GM10847 (cell line): ENCODE data around the gene EDEM1.

Experiments
- POLR2A ChIP-seq: IDR thresholded peaks from 2 replicates; pipeline ENCODE4 v1.6.1; 2011; ENCODE audit not compliant: insufficient read length; ENCODE audit errors: extremely low read depth

EDEM1 gene

DNA sequence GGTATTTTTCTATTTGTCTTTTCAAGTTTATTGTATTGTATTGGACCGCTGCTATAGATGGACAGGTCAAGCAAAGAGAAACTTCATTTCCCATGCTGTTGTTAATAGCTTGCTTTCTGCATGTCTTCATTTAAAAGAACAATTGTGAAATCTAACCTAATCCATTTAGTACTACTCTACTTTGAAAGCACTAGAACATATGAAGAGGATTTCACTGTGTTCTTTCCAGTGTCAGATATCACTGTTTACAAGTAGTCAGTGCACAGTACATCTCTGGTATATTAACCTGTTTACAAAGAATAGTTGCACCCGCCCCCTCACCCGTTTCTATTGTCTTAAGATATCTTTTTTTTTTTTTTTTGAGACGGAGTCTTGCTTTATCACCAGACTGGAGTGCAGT, 21.8 kb upstream of the EDEM1 start:
- no peak for TF ChIP-seq POLR2A

DNA sequence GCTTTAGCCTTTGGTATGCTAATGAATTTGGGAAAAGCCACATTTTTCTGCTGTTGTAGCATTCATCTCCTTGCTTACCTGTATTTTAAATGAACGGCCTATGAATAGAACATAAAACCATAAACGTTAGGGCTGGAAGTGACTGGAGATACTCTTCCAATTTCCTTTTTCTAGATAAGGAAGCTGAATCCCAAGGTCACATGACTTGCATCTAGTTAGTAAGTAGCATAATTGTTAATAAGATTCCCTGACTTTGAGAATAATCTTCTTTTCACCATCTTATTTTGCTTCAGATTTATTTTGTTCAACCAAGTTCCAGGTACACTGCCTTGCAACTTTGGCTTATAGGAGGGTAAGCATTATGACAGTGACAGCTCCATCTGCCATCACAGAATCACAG, 20.7 kb upstream of the EDEM1 start:
- no peak for TF ChIP-seq POLR2A

DNA sequence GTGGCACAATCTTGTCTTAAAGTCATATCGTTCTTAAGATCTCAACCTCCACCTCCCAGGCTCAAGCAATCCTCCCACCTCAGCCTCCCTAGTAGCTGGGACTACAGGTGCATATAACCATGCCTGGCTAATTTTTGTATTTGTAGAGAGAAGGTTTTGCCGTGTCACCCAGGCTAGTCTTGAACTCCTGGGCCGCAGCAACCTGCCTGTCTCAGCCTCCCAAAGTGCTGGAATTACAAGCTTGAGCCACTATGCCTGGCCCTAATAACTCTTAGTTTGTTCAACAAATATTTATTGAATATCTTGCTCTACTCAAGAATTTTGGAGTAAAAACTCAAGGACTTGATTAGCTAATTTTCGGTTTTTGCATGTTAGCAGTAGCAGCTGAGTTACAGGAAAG, 19.4 kb upstream of the EDEM1 start:
- TF ChIP-seq POLR2A, result no peak

DNA sequence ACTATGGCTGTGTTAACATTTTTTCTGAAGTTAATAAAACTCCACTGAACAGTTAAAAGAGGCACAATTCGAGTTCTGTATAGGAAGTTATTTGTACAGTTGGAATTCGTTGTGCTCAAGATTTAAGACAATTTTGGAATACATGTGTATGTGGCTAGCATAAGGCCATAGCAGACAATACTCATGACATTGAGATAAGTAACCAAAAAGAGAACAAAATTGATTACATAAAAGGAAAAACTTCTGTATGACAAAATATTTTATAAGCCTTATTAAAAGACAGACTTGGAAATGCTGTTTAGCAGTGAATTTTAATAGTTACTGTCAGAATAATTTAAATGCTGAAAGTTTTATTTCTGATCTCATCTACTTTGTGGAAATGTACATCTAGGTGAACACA, 17.7 kb upstream of the EDEM1 start:
- no peak for TF ChIP-seq POLR2A

DNA sequence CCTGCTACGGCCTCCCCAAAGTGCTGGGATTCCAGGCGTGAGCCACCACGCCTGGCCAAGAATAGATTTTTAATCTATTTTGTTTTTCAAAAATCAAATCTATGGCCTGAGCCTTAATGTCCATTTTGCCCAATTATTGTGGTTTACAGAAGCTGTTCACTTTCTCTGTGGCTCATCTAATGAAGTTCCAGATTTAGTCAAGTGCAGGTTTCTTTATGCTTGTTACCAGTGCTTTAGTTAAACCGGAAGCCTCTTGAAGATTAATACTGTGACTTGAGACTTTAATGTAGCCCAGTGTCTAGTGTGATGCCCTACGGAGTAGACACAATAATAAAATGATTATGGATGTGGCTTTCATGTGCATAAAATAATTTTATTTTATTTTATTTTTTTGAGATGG, 16.5 kb upstream of the EDEM1 start:
- TF ChIP-seq POLR2A, result no peak

DNA sequence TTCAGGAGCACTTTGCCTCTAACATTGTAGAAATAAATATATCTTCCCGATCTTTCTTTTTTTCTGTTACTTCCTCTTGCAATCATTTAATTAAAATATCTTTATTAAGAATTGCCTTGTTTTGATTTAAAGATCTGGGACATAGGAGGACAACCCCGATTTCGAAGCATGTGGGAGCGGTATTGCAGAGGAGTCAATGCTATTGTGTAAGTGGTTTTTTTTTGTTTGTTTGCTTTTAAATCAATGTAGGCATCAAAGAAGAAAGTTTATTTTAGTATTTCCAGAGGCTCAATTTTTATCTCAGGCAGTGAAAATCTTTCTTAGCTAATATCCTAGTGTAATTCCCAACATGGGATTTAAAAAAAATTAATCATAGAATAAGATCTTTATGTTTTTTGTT, 15.5 kb upstream of the EDEM1 start:
- TF ChIP-seq POLR2A, result no peak

DNA sequence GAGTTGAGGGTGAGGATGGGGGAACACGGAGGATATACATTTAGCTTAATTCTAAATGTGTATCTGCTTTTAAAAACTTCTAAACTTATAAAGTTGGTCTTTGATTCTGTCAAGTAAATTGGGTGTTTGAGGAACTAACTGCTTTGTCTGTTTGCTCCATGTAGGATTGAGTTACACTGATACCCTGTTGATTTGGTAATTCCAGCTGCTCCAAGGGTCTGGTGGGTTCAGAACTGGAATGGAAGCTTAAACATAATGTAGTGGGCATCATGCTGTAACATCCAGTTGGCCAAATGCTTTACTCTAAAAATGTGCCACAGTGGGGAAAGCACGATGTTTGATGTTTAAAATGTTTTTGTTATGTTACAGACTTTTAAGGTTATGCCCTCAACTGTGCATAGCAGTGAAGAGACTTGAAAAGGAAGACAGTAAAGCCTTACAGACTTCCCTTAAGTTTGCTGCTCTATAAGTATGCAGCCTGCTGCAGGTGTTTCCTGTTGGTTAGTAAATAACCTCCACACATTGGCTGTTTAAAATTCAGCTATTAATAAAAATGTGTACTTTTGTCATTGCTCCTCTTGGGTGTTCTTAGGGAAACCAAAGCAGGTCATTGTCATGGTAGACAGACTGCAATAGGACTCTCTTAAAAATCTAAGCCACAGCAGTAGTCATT, 5.9 kb upstream of the EDEM1 start:
- no peak for TF ChIP-seq POLR2A

GRCh38 chr3:5184499-5184898, 3.0 kb upstream of the EDEM1 start:
- TF ChIP-seq POLR2A, result no peak

GRCh38 chr3:5185093-5185673, 2.3 kb upstream of the EDEM1 start:
- no peak for TF ChIP-seq POLR2A

DNA sequence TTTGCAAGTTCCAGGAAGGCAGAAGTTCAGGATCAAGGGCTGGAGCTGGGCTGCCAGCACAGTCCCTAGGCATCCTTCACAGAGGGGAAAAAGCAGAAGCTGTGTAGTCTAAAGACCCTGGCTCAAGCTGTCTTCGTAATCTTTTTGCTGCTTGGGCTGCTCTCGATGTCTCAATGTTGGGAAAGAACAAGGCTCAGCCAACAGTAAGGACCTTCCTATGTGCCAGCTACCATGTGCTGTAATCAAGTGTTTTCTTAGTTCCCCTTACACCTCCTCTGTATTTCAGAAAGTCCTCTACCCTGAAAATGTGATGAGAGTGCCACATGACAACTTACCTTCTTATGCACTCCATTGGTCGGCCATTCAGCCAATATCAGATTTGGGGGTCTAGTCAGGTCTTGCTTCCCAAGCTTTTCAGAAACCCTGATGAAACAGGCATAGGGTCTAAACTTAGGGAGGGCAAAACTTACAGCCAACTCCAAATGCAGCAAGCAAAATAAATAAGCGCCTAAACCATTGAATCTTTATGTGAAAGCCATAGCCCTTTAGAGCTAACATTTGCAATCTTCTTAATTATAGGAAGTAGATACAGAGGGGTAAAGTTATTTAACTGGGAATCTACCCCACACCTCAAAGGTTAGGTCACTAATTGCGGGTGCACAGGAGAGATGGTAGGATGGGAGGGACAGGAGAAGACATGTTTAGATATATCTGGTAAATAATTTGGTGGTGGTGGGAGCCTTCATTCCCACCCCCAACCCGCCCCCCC, 1.2 kb upstream of the EDEM1 start:
- TF ChIP-seq POLR2A, result no peak

DNA sequence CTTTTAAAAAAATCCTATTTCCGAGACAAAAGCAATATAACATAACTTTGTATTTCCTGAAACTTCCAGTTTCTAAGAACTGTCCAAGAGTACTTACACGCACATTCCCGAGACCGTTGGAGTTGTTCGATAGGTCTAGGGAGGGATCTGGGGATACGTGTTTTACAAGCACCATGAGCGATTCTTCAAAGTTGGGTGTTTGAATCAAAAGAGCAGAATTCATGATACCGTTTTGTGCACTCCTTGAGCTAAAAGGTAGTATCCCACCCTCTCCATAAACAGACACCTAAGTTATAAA, 700 bp upstream of the EDEM1 start:
- TF ChIP-seq POLR2A, result no peak

- no peak for TF ChIP-seq POLR2A
Observed at GRCh38 chr3:5187920-5188418, 462 bp downstream of the EDEM1 start.

DNA sequence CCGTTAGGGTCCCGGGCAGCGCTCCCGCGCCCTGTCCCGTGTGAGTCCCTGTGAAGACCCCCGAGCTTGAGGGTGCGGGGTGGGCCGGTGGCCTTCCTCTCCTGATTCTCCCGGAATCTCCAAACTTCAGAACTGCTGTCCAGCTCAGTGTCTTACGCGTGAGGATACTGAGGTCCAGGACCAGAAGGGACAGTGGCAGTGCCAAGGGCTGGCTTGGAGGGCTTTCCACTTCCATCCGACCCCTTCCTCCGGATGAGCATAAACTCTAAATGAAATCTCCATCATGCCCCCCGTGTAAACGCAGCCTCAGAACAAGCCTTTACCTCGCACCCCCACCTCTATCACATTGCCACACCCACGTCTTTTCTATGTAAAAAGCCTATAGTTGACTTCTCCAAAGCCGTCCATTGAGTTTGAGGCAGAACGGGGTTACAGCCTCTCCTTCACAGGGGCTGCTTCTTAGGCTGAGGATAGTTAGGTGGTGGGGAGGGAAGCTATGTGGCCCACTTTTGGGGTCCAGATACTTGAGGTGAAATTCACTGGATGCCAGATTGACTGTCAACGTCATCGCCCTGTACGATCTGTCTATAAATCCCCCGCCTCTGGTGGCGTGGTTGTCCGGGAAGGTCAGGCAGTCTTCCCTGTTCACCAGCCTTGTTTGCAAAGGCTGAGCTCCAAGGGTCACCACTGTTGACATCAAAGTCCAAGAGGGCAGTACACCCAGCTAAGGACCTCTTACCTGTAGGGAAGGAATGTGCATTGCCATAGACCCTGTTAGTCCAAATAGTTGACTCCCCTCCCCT, 1.1 kb downstream of the EDEM1 start:
- TF ChIP-seq POLR2A, result peak; percentile 18

DNA sequence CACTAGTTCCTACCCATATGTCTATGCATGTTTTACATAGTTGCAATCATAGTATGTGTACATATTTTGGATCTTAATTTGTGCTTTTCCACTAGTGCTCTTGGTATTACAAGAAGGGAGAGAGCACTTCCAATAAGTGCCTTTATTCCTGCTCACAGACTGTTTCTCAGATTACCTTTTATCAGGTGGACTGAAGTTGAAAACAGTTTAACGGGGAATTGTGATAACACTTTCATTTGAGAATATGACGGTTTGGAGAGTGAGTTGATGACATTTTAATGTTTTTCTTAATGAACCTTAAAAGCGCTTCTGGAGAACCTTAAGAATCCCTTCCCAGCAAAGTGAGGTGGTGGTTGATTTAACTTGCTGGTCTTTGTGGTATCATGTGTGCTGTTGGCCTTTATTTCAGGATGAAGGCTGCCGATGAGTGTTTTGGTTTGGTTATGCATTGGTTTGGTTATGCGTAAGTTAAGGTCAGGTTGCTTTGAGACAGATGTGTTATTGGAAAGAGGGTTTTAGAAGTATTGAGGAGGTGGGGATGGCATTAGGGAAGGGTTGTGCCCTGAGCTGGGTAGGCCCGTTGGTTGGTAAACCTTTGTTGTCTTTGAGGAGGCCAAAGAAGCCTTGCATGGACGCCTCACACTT, 2.8 kb downstream of the EDEM1 start:
- no peak for TF ChIP-seq POLR2A
